GM18526 (cell line): ENCODE results near the gene MYO16.

Source experiments
- POLR2A ChIP-seq: IDR thresholded peaks from 3 replicates; pipeline ENCODE4 v1.6.1; 2011; ENCODE audit not compliant: insufficient read length; ENCODE audit errors: extremely low read depth

Gene MYO16

GRCh38 chr13:109166804-109167203 is 537.4 kb downstream of the MYO16 start:
- TF ChIP-seq POLR2A: no peak

DNA sequence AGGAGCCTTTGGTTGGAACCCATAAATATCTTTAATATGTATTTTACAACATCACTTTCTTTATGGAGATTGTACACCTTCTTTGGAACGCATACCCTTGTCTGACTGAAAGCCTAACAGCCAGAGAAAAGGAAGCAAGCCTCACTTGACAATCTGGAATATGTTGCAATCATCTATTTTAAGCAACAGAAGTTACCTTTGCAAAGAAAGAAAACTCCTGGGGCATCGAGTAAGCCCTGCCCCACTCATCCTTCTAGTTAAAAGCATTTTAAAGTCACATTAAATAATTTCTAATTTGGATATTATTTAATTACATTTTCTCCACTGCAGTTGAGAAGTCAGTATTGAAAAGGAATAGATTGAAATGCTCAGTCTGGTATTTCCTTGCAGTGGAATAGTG is 542.7 kb downstream of the MYO16 start:
- no peak for TF ChIP-seq POLR2A

DNA sequence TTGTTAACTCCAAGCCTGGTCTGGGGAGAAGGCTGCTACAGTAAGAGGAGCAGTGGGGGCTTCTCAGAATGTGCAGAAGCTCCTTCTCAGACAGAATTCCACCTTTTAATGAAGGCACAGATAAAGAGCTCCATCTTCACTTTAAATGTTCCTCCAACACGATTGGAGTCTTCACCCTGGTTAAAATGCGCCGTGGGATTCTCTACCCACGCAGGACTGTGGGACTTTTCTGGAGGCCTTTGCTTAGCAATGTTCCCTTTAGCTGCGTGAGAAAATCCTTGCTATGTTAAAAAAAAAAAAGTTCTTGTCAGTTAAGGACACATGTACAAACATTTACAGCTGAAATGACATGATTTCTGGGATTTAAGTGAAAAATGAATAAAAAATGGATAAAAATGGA is 546.3 kb downstream of the MYO16 start:
- TF ChIP-seq POLR2A: no peak

GRCh38 chr13:109180905-109181425 is 551.6 kb downstream of the MYO16 start:
- no peak for TF ChIP-seq POLR2A

- no peak for TF ChIP-seq POLR2A
Measured at GRCh38 chr13:109182777-109183465, 553.5 kb downstream of the MYO16 start.

DNA sequence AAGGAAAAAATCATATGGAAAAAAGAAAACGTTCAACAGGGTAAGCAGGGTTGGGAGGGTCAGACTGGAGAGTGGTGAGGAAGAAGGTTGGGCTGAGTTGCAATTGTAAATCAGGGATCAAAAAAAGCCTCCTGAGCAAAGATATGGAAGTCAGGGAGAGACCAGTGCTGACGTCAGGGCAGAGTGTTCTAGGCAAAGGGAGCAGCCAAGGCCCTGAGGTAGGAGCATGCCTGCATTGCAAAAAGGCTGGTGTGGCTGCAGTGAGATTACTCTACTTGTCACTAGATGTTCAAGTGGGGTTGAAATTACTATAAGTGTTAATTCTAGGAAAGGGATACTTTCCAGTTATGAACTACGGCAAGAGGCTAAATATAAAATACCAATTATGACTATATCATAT is 562.0 kb downstream of the MYO16 start:
- no peak for TF ChIP-seq POLR2A

- no peak for TF ChIP-seq POLR2A
Measured at GRCh38 chr13:109192306-109192705, 562.9 kb downstream of the MYO16 start.

DNA sequence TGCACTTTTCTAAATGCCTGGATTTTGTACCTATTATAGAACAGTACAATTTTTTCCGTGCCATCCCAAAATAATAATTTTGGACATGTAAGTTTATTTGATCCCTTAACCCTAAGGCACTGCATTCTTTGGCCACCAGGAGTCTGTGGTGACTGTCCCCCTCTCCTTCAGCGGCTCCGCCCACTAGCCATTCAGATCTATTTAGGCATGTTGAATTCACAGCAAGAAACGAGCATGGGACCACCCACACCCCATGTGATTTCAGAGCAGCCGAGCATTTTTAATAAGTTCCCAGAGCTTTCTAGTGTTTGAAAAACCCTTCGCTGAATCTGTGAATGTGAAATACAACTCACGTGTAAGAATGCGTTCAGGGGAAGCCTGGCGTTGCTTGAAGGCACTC is 567.5 kb downstream of the MYO16 start:
- TF ChIP-seq POLR2A: no peak

DNA sequence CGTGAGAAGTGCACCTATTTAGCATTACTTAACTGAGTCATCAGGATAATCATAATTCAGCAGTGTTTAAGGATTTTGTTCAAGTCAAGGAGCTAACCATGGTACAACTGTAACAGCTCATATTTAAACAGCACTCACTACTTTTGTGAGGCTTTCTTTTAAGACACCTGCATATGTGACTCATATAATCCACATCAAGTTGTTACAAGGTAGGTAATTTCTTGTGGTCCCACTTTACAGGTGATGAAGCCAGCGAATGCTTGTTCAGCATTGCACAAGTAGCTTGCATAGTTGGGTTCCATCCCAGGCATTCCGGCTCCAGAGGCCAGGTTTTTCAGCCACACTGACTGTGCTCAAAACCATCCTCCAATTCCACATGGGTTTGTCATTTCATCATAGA is 569.2 kb downstream of the MYO16 start:
- no peak for TF ChIP-seq POLR2A

GRCh38 chr13:109199280-109199679 is 569.9 kb downstream of the MYO16 start:
- TF ChIP-seq POLR2A: no peak

DNA sequence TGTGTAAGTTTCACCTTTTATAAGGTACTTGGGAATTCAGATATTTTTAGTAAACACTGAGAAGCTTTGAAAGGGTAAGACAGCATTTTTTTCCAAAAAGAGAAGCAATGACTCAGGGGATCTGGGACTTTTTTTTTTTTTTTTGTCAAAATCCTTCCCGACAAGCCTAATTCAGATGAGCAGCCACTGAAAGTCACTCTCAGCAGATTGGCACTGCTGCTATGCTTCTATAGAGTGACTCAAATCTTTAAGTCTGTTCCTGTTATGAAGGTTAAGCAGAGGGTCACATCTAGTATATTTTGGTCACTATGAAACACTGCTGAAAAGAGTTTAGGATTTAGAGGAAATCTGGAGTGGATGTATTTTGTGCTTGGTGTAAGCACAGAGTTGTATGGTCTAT is 571.1 kb downstream of the MYO16 start:
- TF ChIP-seq POLR2A: no peak

DNA sequence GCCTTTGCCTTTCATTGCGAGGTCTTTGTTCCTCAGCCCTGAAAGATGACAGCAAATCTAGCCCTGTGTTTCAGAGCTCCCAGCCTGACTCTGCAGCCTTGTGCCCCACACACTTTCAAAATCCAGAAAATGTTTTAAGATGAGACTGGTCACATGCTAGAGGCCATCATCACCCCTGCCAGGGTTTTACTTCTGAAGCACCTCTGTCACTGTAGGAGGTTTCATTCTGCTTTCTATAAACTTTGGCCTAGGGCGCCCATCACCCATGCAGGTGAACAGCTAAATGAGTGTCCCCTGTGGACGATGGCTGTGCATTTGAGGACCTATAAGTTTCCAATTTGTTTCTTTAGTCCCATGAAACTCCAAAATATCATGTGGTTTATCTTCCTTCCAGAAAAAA is 574.2 kb downstream of the MYO16 start:
- no peak for TF ChIP-seq POLR2A

DNA sequence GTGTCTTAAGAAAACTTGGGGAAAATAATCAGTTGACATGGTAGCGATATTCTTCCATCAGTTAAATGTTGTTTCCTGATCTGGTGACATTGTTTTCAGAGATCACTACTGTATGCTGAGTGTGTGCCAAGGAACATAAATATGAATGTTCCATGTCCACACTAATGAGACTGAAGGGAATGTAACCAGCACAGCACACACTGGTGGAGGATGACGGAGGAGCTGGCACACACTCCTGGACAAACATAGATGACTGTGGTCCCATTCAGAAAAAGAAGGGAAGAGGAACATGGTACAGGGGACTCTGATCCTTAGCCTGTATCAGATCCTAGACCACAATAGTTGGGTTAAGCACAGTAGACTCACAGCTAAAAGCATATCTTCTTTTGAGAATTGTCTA is 574.8 kb downstream of the MYO16 start:
- TF ChIP-seq POLR2A: no peak

DNA sequence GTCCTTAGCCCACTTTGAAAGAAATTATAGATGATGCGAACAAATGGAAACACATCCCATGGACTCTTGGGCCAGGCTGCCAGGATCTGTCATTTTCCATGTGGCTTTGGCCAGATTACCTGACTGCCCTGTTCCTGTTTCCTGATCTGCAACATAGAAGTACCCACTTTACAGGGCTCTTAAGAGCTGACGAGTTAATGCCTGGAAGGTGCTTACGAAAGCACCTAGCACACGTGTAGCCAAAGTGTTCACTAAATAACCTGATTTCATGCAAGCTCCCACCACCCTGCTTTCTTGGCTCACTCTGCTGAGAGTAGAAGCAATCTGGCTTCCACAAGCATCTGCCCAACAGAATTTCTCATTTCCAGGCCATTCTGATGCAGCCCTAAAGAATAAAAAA is 575.2 kb downstream of the MYO16 start:
- TF ChIP-seq POLR2A: no peak

- no peak for TF ChIP-seq POLR2A
Measured at GRCh38 chr13:109205315-109205714, 575.9 kb downstream of the MYO16 start.

GRCh38 chr13:109206616-109207015 is 577.2 kb downstream of the MYO16 start:
- TF ChIP-seq POLR2A: no peak

GRCh38 chr13:109207622-109208021 is 578.2 kb downstream of the MYO16 start:
- no peak for TF ChIP-seq POLR2A
